Activated T-helper 1 cell treated with anti-CD3 and anti-CD28 coated beads, Interleukin-2, amount 50 U/mL, for 16 hours (primary cell): ENCODE results near the gene NUP93.
"Not testable (repeated sequence)": the region's sequence is repeated elsewhere in the genome, so short reads cannot be mapped to it uniquely, and the experiment has no call there.

ENCODE experiments used
- DNase-seq, 2 donors: peaks; one replicate each; pipeline ENCODE4 v3.0.0-alpha.2; 2020; ENCODE audit warnings: low read depth in 1 of 2, low spot score in 1 of 2

The NUP93 gene

GRCh38 chr16:56708525-56709442 is 21.1 kb upstream of the NUP93 start:
- no peak for DNase-seq

GRCh38 chr16:56709443-56710040 is 20.4 kb upstream of the NUP93 start:
- no peak for DNase-seq

DNA sequence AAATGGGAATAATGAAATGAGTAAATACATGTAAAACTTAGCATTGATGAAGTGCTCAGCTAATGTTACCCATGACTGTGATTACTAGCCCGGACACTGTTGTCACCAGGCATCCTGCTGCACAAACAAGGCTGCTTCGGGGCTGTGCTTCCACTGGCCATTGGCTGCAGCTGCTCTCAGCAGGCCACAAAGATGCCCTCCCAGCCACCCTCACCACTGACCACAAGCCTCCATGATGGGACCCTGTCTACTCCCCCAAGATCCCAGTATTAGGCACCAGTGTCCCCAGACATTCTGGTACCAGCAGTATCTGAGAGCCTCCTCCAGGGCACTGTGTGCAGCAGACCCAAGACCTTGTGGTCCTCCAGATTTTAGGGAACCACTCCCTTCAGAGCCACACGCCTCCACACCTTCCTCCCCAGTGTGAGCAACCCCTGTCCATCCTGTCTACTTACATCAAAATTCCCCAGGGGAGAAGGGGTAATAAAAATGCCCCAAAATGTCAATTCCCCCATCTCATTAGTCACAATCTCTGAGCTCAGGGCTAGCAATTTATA is 19.7 kb upstream of the NUP93 start:
- no peak for DNase-seq

DNA sequence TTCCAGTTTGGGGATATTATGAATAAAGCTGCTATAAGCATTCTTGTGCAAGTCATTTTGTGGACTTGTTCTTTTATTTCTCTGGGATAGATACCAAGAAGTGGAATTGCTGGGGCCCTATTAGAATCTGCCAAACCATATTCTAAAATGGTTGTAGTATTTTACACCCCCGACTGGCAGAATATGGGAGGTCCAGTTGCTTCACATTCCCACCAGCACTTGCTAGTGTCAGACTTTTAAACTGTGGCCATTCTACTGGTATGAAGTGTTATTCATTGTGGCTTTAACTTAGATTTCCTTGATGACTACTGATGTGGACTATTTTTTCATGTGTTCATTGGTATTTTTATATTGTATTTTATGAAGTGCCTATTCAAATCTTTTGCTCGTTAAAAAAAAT is 18.1 kb upstream of the NUP93 start:
- DNase-seq = no peak

DNA sequence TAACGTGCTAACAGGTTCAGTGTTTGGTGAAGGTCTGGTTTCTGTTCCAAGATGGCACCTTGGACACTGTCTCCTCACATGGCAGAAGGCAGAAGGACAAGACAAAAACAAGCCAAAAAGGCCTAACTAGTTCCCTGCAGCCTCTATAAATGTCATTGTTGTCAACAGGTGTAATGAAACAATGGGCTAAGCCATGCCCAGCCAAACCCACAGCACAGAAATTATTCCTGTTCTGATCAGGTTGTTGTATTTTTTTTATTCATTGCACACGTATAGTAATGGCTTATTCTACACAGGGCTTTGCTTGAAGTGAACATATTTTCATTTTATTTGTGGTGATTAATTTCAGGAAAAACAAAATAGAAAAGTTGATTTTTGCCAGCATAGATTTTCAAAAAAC is 16.1 kb upstream of the NUP93 start:
- no peak for DNase-seq

GRCh38 chr16:56715126-56715525 is 14.8 kb upstream of the NUP93 start:
- DNase-seq = no peak

- no peak for DNase-seq
Measured at GRCh38 chr16:56716761-56717160, 13.2 kb upstream of the NUP93 start.

DNA sequence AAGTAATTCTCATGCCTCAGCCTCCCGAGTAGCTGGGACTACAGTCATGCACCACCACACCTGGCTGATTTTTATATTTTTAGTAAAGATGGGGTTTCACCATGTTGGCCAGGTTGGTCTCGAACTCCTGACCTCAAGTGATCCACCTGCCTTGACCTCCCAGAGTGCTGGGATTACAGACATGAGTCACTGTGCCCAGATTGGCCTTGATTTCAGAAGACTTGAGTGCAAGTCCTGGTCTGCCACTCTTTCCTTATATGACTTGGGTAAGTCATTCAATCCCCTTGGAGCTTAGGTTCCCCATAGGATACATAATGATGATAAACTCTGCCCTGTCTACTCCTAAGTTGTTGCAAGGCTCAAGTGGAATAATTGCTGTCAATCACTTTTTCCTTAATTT is 12.4 kb upstream of the NUP93 start:
- DNase-seq = not testable (repeated sequence)

DNA sequence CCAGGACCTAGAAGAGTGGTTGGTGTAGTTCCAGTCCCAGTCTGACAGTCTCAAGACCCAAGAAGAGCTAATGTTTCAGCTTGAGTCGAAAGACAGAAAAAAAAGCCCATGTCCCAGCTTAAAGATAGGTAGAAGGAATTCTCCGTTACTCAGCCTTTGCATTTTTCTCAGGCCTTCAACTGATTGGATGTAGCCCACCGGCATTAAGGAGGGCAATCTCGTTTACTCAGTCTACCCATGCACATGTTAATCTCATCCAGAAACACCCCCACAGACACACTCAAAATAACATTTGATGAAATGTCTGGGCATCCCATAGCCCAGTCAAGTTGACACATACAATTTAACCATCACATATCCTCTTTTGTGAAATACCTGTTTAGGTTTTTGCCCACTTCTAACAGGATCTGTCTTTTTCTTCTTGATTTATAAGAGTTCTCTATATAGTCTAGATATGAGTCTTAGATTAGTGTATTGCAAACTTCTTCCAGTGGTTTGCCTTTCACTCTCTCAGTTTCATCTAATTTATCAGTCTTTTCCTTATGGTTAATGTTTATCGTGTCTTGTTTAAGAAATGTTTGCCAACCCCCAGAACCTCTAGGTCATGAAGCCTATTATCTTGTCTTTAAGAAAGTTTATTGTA is 7.6 kb upstream of the NUP93 start:
- no peak for DNase-seq

- no peak for DNase-seq
Measured at GRCh38 chr16:56724191-56724590, 5.7 kb upstream of the NUP93 start.

DNA sequence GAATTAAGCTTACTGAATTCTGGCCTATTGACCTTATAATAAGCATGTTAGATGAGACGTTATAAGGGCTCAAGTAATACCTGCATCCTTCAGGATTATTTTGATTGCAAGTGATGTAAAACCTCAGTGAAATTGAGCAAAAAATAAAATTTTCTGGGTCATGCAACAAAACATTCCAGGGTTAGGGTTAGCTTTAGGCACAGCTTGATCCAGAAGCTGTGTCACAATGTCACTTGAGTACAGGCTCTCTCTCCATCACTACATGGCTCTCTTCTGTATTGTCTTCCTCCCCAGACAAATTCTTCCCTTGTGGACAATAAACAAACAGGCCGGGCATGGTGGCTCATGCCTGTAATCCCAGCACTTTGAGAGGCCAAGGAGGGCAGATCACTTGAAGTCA is 3.6 kb upstream of the NUP93 start:
- no peak for DNase-seq

DNA sequence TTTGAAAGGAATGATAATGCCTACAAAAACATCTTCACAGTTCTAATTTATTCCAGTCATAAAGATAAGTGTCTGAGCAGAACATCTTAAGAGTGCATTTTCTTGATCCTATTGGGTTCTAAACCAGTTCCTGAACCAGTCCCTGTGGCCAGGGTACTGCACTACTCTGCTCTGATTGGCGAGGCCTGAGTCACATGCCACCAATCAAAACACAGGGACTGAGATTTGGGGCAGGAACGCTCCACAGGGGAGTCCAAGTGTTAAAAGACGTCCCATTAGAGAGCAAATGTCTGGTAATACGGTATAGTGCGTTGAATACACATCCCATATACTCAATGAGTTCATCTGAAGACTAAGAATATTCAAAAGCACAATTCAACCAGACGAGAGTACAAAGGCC is 3.0 kb upstream of the NUP93 start:
- no peak for DNase-seq

DNA sequence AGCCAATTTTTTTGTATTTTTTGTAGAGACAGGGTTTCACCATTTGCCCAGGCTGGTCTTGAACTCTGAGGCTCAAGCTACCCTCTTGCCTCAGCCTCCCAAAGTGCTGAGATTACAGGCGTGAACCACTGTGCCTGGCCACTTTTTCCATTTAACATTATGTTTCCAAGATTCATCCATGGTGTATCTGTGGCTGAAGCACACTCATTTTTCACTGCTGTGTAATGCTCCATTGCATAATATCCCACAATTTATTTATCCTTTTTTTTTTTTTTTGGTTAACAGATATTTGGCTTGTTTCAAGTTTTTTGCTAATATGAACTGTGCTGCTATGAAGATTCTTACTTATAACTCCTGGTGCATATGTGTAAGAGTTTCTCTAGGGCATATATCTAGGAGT is 1.9 kb upstream of the NUP93 start:
- no peak for DNase-seq

GRCh38 chr16:56728980-56729734 is 772 bp upstream of the NUP93 start:
- no peak for DNase-seq

DNA sequence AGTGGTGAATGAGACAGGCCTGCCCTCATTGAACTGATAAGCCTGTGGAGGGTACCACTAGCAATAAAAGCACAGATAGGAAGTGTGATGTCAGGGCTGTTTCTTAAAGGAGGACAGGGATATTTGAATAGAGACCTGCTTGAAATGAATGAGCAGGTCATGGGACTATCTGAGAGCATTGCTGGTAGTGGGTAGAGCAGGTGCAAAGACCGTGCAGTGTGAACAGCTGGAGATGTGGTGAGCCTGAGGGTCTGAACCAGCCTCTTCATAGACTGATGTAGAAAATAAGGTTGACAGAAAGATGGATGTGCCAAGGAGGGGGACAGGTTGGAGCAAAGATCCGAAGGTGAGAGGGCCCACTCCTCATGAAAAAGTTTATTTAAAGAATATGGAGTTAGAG is 2.4 kb downstream of the NUP93 start:
- no peak for DNase-seq

- DNase-seq = no peak
Measured at GRCh38 chr16:56732832-56733231, 2.9 kb downstream of the NUP93 start.

DNA sequence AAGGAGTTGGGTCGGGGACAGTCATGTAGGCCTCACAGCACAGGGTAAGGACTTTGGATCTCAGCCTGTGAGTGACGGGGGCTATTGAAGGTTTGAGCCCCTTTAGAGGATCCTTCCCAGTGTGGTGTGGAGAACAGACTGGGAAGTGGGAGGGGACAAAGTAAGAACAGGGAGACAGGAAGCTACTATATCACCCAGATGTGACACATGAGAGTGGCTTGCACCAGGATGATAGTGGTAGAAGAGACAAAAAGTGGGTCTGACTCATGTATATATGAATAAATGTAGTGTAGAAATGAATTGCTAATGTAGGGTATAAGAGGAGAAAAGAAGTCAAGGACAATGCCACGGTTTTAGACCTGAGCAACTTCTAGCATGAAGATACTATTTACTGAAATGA is 4.5 kb downstream of the NUP93 start:
- DNase-seq = no peak

- no peak for DNase-seq
Measured at GRCh38 chr16:56736476-56736875, 6.5 kb downstream of the NUP93 start.

DNA sequence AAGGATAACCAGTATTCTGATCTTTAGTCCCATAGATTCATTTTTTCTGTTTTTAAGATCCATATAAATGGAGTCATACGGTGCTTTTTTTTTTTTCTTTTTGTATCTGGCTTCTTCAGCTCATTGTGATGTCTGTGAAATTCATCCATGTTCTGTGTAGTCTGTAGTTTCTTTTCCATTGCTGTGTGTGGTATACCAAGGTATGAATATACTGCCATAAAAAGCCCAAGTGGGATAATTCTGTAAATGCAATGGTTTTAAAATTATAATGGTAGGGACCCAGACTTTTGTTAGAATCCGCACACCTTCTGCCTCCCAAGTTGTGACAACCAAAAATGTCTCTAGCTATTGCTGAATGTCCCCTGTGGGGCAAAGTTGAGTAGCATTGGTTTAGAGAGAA is 7.6 kb downstream of the NUP93 start:
- no peak for DNase-seq

- no peak for DNase-seq
Measured at GRCh38 chr16:56738221-56738620, 8.3 kb downstream of the NUP93 start.

GRCh38 chr16:56739378-56739777 is 9.4 kb downstream of the NUP93 start:
- DNase-seq = not testable (repeated sequence)
